ENCODE measurements around the gene ARID3B.
"Not testable (repeated sequence)": the region's sequence is repeated elsewhere in the genome, so short reads cannot be mapped to it uniquely, and the experiment has no call there.

ARID3B gene

GRCh38 chr15:74511583-74511982, 29.4 kb upstream of the ARID3B start:
- Histone ChIP-seq H3K9ac (ENCODE audit: low read depth, low read length) (no peak overlapping the region), H3K4me1 (ENCODE audit: control insufficient read depth, insufficient read depth, low read length) (no peaks in the 10 kb centered on the region), H3K27ac (ENCODE audit: low read depth, low read length) (no peak overlapping the region), H3K9me3 (ENCODE audit: control insufficient read depth, insufficient read depth, low read length) (no peaks in the 10 kb centered on the region), H3K27me3 (ENCODE audit: control insufficient read depth, insufficient read depth, low read length) (no peaks in the 10 kb centered on the region), H3K4me3 (ENCODE audit: low read depth, low read length) (no peak overlapping the region), H3K36me3 (ENCODE audit: control insufficient read depth, insufficient read depth, low read length) (no peaks in the 10 kb centered on the region)

GRCh38 chr15:74514059-74514458, 27.0 kb upstream of the ARID3B start:
- not testable (repeated sequence) for H3K36me3 ChIP-seq (ENCODE audit: control insufficient read depth, insufficient read depth, low read length); H3K27me3 ChIP-seq (ENCODE audit: control insufficient read depth, insufficient read depth, low read length); H3K4me1 ChIP-seq (ENCODE audit: control insufficient read depth, insufficient read depth, low read length); H3K27ac ChIP-seq (ENCODE audit: low read depth, low read length); H3K9ac ChIP-seq (ENCODE audit: low read depth, low read length); H3K9me3 ChIP-seq (ENCODE audit: control insufficient read depth, insufficient read depth, low read length); H3K4me3 ChIP-seq (ENCODE audit: low read depth, low read length)

GRCh38 chr15:74517096-74517495, 23.9 kb upstream of the ARID3B start:
- no peak overlapping the region for H3K9ac ChIP-seq (ENCODE audit: low read depth, low read length)
- H3K4me1 ChIP-seq (ENCODE audit: control insufficient read depth, insufficient read depth, low read length) = no peaks in the 10 kb centered on the region
- H3K36me3 ChIP-seq (ENCODE audit: control insufficient read depth, insufficient read depth, low read length) = no peaks in the 10 kb centered on the region
- H3K4me3 ChIP-seq (ENCODE audit: low read depth, low read length) = no peak overlapping the region
- H3K27ac ChIP-seq (ENCODE audit: low read depth, low read length) = no peak overlapping the region
- H3K27me3 ChIP-seq (ENCODE audit: control insufficient read depth, insufficient read depth, low read length) = no peaks in the 10 kb centered on the region
- no peaks in the 10 kb centered on the region for H3K9me3 ChIP-seq (ENCODE audit: control insufficient read depth, insufficient read depth, low read length)

GRCh38 chr15:74519311-74519710, 21.7 kb upstream of the ARID3B start:
- no peaks in the 10 kb centered on the region for H3K9me3 ChIP-seq (ENCODE audit: control insufficient read depth, insufficient read depth, low read length)
- H3K4me1 ChIP-seq (ENCODE audit: control insufficient read depth, insufficient read depth, low read length) = no peaks in the 10 kb centered on the region
- H3K27ac ChIP-seq (ENCODE audit: low read depth, low read length) = no peak overlapping the region
- no peaks in the 10 kb centered on the region for H3K27me3 ChIP-seq (ENCODE audit: control insufficient read depth, insufficient read depth, low read length)
- no peak overlapping the region for H3K9ac ChIP-seq (ENCODE audit: low read depth, low read length)
- no peaks in the 10 kb centered on the region for H3K36me3 ChIP-seq (ENCODE audit: control insufficient read depth, insufficient read depth, low read length)
- H3K4me3 ChIP-seq (ENCODE audit: low read depth, low read length) = no peak overlapping the region

GRCh38 chr15:74520407-74520806, 20.6 kb upstream of the ARID3B start:
- H3K4me3 ChIP-seq (ENCODE audit: low read depth, low read length) = no peak overlapping the region
- H3K9me3 ChIP-seq (ENCODE audit: control insufficient read depth, insufficient read depth, low read length) = no peaks in the 10 kb centered on the region
- H3K9ac ChIP-seq (ENCODE audit: low read depth, low read length) = no peak overlapping the region
- H3K27ac ChIP-seq (ENCODE audit: low read depth, low read length) = no peak overlapping the region
- H3K27me3 ChIP-seq (ENCODE audit: control insufficient read depth, insufficient read depth, low read length) = no peaks in the 10 kb centered on the region
- H3K4me1 ChIP-seq (ENCODE audit: control insufficient read depth, insufficient read depth, low read length) = no peaks in the 10 kb centered on the region
- no peaks in the 10 kb centered on the region for H3K36me3 ChIP-seq (ENCODE audit: control insufficient read depth, insufficient read depth, low read length)

GRCh38 chr15:74523982-74524381, 17.0 kb upstream of the ARID3B start:
- H3K9me3 ChIP-seq (ENCODE audit: control insufficient read depth, insufficient read depth, low read length) = no peaks in the 10 kb centered on the region
- no peaks in the 10 kb centered on the region for H3K36me3 ChIP-seq (ENCODE audit: control insufficient read depth, insufficient read depth, low read length)
- no peak overlapping the region for H3K9ac ChIP-seq (ENCODE audit: low read depth, low read length)
- H3K27ac ChIP-seq (ENCODE audit: low read depth, low read length) = no peak overlapping the region
- H3K27me3 ChIP-seq (ENCODE audit: control insufficient read depth, insufficient read depth, low read length) = no peaks in the 10 kb centered on the region
- no peaks in the 10 kb centered on the region for H3K4me1 ChIP-seq (ENCODE audit: control insufficient read depth, insufficient read depth, low read length)
- no peak overlapping the region for H3K4me3 ChIP-seq (ENCODE audit: low read depth, low read length)

- Histone ChIP-seq H3K4me3 (ENCODE audit: low read depth, low read length) (no peak overlapping the region), H3K27ac (ENCODE audit: low read depth, low read length) (no peak overlapping the region), H3K9ac (ENCODE audit: low read depth, low read length) (no peak overlapping the region), H3K4me1 (ENCODE audit: control insufficient read depth, insufficient read depth, low read length) (peaks cover 5% of the 10 kb centered on the region), H3K9me3 (ENCODE audit: control insufficient read depth, insufficient read depth, low read length) (no peaks in the 10 kb centered on the region), H3K27me3 (ENCODE audit: control insufficient read depth, insufficient read depth, low read length) (no peaks in the 10 kb centered on the region), H3K36me3 (ENCODE audit: control insufficient read depth, insufficient read depth, low read length) (no peaks in the 10 kb centered on the region)
Measured at GRCh38 chr15:74525309-74525708, 15.7 kb upstream of the ARID3B start.

- no peaks in the 10 kb centered on the region for H3K27me3 ChIP-seq (ENCODE audit: control insufficient read depth, insufficient read depth, low read length)
- peaks cover 11% of the 10 kb centered on the region for H3K4me1 ChIP-seq (ENCODE audit: control insufficient read depth, insufficient read depth, low read length)
- no peak overlapping the region for H3K4me3 ChIP-seq (ENCODE audit: low read depth, low read length)
- no peaks in the 10 kb centered on the region for H3K36me3 ChIP-seq (ENCODE audit: control insufficient read depth, insufficient read depth, low read length)
- H3K9me3 ChIP-seq (ENCODE audit: control insufficient read depth, insufficient read depth, low read length) = no peaks in the 10 kb centered on the region
- H3K9ac ChIP-seq (ENCODE audit: low read depth, low read length) = no peak overlapping the region
- H3K27ac ChIP-seq (ENCODE audit: low read depth, low read length) = no peak overlapping the region
Measured at GRCh38 chr15:74525945-74526344, 15.1 kb upstream of the ARID3B start.

- Histone ChIP-seq H3K36me3 (ENCODE audit: control insufficient read depth, insufficient read depth, low read length) (no peaks in the 10 kb centered on the region), H3K4me3 (ENCODE audit: low read depth, low read length) (no peak overlapping the region), H3K4me1 (ENCODE audit: control insufficient read depth, insufficient read depth, low read length) (peaks cover 23% of the 10 kb centered on the region), H3K27me3 (ENCODE audit: control insufficient read depth, insufficient read depth, low read length) (no peaks in the 10 kb centered on the region), H3K9ac (ENCODE audit: low read depth, low read length) (no peak overlapping the region), H3K9me3 (ENCODE audit: control insufficient read depth, insufficient read depth, low read length) (no peaks in the 10 kb centered on the region), H3K27ac (ENCODE audit: low read depth, low read length) (no peak overlapping the region)
Measured at GRCh38 chr15:74528876-74529275, 12.1 kb upstream of the ARID3B start.

GRCh38 chr15:74529921-74530320, 11.1 kb upstream of the ARID3B start:
- Histone ChIP-seq H3K27ac (ENCODE audit: low read depth, low read length) (peak overlapping the region; percentile 96), H3K9me3 (ENCODE audit: control insufficient read depth, insufficient read depth, low read length) (no peaks in the 10 kb centered on the region), H3K4me1 (ENCODE audit: control insufficient read depth, insufficient read depth, low read length) (peaks cover 23% of the 10 kb centered on the region), H3K4me3 (ENCODE audit: low read depth, low read length) (no peak overlapping the region), H3K27me3 (ENCODE audit: control insufficient read depth, insufficient read depth, low read length) (no peaks in the 10 kb centered on the region), H3K9ac (ENCODE audit: low read depth, low read length) (peak overlapping the region; percentile 1; the same call in 1 of the 2 replicates), H3K36me3 (ENCODE audit: control insufficient read depth, insufficient read depth, low read length) (no peaks in the 10 kb centered on the region)

- Histone ChIP-seq H3K9ac (ENCODE audit: low read depth, low read length) (peak overlapping the region; percentile 37), H3K4me1 (ENCODE audit: control insufficient read depth, insufficient read depth, low read length) (peaks cover 23% of the 10 kb centered on the region), H3K36me3 (ENCODE audit: control insufficient read depth, insufficient read depth, low read length) (no peaks in the 10 kb centered on the region), H3K4me3 (ENCODE audit: low read depth, low read length) (no peak overlapping the region), H3K27ac (ENCODE audit: low read depth, low read length) (peak overlapping the region; percentile 96), H3K9me3 (ENCODE audit: control insufficient read depth, insufficient read depth, low read length) (no peaks in the 10 kb centered on the region), H3K27me3 (ENCODE audit: control insufficient read depth, insufficient read depth, low read length) (no peaks in the 10 kb centered on the region)
Measured at GRCh38 chr15:74530771-74531143, 10.3 kb upstream of the ARID3B start.

Measured in HUES48 (cell line).